ENCODE results near the gene REC8.
"Not testable (repeated sequence)": the region's sequence is repeated elsewhere in the genome, so short reads cannot be mapped to it uniquely, and the experiment has no call there.

Gene REC8

DNA sequence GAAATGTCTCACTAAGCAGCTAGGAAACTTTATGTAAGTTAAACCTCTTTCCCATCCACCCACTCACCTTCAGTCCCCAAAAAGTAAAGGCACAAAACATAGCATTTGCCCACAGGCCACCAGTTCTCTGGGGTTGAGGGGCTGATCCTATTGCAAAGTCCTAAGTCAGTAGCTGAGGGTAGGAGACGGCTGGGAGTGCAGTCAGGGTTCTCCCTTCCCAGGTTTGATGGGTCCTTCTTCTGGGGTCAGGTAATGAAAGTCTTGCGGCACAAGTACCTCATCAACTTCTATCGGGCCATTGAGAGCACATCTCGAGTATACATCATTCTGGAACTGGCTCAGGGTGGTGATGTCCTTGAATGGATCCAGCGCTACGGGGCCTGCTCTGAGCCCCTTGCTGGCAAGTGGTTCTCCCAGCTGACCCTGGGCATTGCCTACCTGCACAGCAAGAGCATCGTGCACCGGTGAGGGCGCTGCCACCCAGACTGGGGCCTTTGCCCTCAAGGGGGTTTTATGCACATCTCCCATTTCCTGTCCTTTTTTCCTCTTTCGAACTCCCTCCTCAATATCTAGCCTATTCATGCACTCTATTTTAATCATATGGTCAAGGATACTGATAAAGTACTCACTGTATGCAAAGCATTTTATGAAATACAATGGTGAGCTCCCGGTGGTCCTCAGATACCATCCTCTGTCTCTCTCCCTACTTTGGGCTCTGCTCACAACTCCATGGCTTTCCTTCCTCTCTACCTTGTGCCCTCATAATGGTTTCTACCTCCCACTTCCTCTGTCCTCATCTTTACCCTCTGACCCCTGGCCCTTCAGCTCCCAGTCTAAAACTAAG, 34.6 kb downstream of the REC8 start:
- no peak for DNase-seq

DNA sequence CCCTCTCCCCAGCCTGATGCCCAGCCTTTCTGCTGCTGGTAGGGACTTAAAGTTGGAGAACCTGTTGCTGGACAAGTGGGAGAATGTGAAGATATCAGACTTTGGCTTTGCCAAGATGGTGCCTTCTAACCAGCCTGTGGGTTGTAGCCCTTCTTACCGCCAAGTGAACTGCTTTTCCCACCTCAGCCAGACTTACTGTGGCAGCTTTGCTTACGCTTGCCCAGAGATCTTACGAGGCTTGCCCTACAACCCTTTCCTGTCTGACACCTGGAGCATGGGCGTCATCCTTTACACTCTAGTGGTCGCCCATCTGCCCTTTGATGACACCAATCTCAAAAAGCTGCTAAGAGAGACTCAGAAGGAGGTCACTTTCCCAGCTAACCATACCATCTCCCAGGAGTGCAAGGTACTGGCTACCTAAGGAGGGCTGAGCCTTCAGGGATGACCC, 35.2 kb downstream of the REC8 start:
- no peak for DNase-seq

DNA sequence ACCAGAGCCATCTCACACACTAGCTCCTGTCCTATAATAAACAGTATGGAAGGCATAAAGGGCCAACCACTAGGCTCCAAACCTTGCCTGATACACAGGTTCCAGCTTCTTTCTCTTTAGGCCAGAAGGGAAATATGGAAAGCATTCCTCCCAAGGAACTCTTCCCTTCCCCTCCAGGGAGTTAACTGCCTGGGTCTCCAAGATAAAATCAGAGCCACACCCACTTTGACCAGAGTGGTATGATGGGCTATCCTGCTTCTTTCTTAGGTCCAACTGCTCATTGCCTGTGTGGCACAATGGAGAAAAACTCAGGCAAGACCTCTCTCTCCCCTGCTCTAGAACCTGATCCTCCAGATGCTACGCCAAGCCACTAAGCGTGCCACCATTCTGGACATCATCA, 35.7 kb downstream of the REC8 start:
- no peak for DNase-seq

DNA sequence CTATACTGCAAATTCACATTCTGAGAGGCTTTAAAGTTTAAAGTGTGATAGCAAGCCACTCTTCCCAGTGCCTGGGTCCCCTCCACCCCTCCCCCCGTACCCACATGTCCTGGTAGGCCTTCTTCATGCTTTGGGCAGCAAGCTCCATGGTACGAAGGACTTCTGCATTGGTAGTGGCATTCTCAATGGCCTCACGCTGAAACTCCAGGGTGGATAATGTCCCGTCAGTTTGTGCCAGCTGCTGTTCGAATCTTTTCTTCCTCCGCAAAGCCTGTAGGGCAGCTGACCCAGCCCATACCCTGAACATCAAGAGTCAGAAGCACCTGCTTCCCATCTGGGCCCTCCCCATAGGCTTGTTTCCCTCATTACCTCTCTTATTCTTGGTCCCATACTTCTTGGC, 39.4 kb downstream of the REC8 start:
- DNase-seq = no peak

GRCh38 chr14:24212924-24213865, 41.3 kb downstream of the REC8 start, which contains the start of gene CHMP4A:
TSS of gene CHMP4A (minus strand) at chr14:24213488. CDS start at chr14:24213439, 49 bp downstream.
- DNase-seq = peak; percentile 96

- DNase-seq = no peak
Observed at GRCh38 chr14:24213866-24214662, 42.2 kb downstream of the REC8 start.

- peak; percentile 72 for DNase-seq
Observed at GRCh38 chr14:24215495-24216344, 43.8 kb downstream of the REC8 start, which contains the start of gene MDP1. TSS of gene MDP1 (minus strand) at chr14:24216066. CDS start at chr14:24215955, 111 bp downstream.

- no peak for DNase-seq
Observed at GRCh38 chr14:24216345-24216699, 44.4 kb downstream of the REC8 start.

GRCh38 chr14:24216876-24217275, 45.0 kb downstream of the REC8 start:
- not testable (repeated sequence) for DNase-seq

DNA sequence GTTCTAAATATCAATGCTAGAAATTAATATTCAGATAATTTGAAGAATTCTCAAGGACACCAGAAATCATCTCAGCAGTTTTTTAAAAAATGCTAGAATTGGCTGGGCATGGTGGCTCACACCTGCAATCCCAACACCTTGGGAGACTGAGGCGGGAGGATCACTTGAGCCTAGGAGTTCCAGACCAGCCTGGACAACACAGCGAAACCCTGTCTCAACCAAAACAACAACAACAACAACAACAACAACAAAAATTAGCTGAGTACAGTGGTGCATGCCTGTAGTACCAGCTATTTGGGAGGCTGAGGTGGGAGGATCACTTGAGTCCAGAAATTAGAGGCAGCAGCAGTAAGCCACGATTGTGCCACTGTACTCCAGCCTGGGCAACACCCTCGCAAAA, 47.2 kb downstream of the REC8 start:
- no peak for DNase-seq

DNA sequence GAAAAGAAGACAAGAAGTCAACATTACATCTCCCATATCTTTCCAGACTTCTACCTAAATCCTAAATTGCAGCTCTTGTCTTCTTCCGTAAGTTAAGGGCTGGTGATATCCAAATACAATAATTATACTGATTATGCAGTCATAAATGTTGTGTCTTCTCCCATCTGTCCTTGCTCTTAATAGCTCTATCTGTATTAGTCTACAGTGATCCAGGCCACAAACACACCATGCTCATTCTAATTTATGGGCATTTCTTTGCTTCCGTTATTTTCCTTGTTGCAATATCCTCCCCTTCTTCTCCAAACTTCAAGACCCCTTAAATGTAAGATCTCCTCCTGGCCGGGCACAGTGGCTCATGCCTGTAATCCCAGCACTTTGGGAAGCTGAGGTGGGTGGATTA, 47.6 kb downstream of the REC8 start:
- no peak for DNase-seq

DNA sequence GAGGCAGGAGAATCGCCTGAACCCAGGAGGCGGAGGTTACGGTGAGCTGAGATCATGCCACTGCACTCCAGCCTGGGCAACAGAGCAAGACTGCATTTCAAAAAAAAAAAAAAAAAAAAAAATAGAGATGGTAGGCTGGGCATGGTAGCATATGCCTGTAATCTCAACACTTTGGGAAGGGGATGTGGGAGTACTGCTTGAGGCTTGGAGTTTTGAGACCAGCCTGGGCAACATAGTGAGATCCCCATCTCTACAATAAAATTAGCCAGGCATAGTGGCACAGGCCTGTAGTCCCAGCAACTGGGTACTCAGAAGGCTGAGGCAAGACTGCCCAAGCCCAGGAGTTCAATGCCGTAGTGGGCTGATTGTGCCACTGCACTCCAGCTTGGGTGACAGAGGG, 51.1 kb downstream of the REC8 start:
- DNase-seq = not testable (repeated sequence)

DNA sequence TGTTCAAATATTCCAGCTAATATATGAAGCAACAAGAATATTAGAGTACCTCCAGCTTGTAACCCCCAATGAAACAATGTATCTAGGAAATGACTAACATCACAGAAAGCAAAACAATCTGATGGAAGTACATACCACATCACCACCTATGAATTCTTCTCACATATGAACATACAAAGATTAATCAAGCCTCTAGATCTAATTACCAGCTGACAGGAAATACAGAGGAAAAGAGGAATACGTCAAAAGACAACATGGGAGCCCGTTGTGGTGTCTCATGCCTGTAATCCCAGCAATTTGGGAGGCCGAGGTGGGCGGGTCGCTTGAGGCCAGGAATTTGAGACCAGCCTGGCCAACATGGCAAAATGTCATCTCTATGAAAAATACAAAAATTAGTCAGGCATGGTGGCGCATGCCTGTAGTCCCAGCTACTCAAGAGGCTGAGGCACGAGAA, 52.8 kb downstream of the REC8 start:
- no peak for DNase-seq

DNA sequence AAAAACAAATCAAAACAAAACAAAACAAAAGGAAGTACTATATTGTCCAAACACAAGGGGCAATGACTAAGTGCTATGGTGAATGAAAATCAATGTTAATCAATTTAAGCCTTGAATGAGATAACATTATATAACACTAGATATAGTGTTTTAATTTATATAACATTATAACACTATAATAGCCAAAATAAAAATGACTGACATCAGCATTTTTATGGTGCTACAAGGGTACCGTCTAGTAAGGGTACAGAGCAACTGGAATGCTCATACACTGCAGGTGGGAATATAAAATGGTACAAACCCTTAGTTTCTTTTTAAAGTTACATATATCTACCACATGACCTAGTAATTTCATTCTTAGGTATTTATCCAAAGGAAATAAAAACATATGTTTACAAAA, 54.6 kb downstream of the REC8 start:
- DNase-seq = no peak

- no peak for DNase-seq
Observed at GRCh38 chr14:24228902-24229301, 57.0 kb downstream of the REC8 start.
